Stimulated activated CD4-positive, alpha-beta T cell treated with anti-CD3 and anti-CD28 coated beads, Interleukin-15, amount 100 ng/mL, for 48 hours (primary cell): ENCODE measurements around the gene TPBGL.

Experiments
- DNase-seq, 2 donors: peaks; one replicate each; pipeline ENCODE4 v3.0.0-alpha.2; 2020; ENCODE audit warnings: low read depth in 2 of 2

TPBGL gene

GRCh38 chr11:75212411-75212810, 28.2 kb upstream of the TPBGL start:
- no peak for DNase-seq

DNA sequence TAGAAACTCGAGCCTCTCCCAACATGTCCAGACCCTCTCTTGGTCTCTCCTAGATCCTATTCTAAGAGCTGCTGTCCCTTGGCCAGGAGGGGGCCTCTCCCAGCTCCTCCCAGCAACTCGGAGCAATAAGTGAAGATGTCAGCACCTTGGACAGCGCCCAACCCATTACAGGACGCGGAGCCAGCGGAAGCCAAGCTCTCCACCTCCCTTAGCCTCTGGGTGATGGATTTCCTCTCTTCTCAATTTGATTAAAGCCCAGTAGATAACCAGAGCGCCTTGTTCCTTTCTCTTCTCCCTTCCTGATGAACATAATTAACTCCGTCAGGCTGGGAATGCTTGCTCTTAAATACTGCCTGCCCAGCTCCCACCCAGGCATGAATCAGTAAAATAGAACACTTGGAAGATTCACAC, 26.2 kb upstream of the TPBGL start:
- peak; percentile 64 to 66 for DNase-seq

DNA sequence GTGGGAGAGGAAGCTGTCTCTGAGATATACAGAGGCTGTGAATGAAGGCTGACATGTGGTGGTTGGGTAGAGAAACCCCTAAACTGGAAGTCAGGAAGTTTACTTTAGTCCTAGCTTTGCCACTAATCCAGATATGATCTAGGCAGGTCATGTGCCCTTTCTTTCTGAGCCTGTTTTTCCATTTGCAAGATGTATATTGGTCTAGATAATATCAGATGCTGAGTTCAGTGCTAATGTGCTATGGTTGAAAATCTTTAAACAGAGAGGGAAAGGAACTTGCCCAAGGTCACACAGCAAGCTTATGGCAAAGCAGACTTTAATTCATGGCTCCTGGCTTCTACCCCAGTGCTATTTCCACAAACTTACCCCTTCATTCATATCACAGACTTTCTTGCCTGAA, 25.7 kb upstream of the TPBGL start:
- no peak for DNase-seq

DNA sequence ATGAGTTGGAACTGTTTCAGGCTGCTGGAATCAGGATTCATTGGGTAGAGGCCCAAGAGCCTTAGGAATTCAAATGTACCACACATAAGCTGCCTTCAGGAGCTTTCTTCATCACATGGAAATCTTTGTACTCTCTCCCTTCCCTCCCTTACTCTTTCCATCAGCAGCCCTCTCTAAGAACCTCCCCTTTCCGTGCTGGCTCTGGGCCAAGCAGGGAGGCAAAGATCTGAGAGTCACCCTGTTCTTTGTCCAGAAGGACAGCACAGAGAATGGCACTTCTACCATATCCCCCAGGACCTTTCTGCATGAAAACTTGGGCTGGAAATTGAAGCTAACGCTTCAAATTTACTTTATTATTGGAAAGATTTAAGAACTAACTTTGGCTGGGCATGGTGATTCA, 20.7 kb upstream of the TPBGL start:
- DNase-seq, result no peak

- DNase-seq, result no peak
Observed at GRCh38 chr11:75223954-75224643, 16.5 kb upstream of the TPBGL start.

GRCh38 chr11:75225794-75226193, 14.8 kb upstream of the TPBGL start:
- DNase-seq, result no peak

GRCh38 chr11:75229466-75229865, 11.1 kb upstream of the TPBGL start:
- DNase-seq, result no peak

GRCh38 chr11:75230621-75231020, 10.0 kb upstream of the TPBGL start:
- DNase-seq, result no peak

GRCh38 chr11:75233754-75234172, 6.8 kb upstream of the TPBGL start:
- DNase-seq, result no peak

DNA sequence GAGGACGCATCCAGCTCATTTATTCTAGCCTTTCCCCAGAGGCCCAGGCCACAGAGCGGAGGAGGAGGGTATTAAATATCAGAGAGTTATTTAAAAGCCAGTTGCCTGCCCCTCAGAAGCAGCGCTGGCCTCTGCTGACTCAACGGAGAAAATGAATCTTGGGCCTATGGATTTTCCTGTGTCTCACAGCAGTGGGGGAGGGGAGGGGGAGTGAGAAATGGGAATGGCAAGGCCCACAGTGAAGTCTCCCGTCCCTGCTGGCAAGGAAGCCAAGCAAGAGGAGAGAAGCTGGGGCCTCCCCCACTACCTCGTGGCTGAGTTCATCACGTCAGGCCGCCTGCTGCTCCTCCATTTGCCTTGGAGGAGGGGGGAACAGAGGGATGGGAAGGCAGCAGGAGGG, 4.5 kb upstream of the TPBGL start:
- DNase-seq, result no peak

DNA sequence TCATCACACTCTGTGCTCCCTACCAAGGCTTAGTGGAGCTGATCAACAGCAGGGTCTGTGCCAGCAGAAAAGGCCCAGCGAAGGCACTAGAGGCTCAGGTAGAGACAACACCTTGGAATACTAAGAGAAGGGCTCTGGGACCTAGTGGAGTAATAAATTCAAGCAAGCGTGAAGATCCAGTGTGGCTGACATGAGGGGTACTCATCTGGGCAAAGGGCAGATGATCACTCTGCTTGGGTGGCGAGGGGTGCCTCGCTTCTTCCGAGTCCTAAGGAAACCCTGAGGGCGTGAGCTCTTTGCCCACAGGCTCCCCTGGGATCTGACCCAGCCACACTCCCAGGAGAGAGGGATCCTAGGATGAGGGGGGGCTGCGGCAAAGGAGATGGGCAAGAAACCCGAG, 3.5 kb upstream of the TPBGL start:
- no peak for DNase-seq

DNA sequence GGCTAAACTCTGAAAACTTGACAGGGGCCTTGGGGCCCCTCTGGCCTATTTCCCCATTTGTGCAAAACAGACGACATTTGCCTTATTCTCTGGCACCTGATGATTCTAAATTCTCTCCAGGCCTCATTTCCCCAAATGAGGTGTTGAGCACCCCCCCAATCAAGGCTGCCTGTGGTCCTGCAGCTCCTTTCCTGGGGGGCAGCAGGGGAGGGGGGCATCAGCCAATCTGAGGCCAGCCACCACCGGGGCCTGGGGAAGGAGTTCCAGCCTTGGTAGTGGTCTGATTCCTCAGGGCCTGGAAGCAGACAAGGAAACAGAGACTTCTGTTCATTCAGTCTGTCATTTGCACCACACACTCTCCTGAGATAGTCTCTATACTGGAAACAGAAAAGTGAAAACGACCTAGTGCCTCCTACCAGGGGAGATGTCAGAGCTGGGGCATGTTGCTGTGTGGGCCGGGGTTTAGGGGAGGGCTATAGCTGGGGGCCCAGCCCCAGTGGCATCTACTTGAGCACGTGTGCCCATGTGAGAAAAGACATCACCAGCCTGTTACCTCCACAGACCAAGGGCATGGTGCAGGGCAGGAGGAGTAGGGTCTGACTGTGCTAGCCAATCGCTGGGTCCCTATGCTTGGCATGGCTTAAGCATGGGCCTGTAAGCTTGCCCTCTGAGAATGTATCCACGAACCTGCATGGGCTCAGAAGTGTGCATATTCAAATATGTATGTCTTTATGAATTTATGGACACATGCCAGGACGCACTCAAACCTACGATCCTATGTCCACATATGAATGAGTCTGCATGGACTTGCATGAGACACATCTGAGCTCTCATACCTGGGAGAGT, 1.8 kb upstream of the TPBGL start:
- no peak for DNase-seq

DNA sequence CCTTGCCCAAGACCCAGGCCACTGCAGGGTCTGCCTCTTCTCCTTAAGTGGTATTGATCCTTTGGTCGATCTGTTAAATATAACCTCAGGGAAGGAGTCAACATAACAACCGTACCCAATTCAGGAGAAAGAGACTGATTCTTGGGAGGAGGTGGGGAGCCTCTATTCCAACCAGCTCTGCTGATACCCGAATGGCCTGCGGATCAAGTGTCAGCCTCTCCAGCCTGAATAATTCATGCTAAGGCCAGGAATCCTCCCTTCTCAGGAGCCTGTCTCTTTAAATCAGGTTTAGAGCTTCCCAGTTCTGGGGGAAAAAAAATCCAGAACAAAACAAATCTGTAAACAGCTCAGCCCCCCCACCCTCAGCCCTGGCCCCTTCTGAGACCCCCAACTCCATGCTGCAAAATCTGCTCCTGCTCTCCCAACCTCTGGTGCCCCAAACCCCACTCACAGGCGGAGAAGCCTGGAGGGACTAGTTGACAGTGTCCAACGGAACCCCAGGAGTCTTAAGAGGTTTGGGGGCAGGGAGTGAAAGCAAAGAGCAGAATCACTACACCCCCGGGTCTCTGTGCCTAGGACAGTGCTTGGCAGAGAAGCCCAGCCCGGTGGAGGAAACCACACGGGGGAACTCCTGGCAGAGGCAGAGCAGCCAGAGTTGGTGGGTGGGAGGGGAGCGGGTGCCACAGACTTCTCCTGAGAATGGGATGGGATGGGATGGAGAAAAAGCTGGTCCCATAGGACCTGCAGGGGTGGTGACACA, 863 bp upstream of the TPBGL start:
- no peak for DNase-seq

DNA sequence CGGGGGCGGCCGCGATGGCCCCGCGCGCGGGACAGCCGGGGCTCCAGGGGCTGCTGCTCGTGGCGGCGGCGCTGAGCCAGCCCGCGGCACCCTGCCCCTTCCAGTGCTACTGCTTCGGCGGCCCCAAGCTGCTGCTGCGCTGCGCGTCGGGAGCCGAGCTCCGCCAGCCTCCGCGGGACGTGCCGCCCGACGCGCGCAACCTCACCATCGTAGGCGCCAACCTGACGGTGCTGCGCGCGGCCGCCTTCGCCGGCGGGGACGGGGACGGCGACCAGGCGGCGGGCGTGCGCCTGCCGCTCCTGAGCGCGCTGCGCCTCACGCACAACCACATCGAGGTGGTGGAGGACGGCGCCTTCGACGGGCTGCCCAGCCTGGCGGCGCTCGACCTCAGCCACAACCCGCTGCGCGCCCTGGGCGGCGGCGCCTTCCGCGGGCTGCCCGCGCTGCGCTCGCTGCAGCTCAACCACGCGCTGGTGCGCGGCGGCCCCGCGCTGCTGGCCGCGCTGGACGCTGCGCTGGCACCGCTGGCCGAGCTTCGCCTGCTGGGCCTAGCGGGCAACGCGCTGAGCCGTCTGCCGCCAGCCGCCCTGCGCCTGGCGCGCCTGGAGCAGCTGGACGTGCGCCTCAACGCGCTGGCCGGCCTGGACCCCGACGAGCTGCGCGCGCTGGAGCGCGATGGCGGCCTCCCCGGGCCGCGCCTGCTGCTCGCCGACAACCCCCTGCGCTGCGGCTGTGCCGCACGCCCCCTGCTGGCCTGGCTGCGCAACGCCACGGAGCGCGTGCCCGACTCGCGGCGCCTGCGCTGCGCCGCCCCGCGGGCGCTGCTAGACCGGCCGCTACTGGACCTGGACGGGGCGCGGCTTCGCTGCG, 697 bp downstream of the TPBGL start:
- DNase-seq, result peak; percentile 60 to 84

DNA sequence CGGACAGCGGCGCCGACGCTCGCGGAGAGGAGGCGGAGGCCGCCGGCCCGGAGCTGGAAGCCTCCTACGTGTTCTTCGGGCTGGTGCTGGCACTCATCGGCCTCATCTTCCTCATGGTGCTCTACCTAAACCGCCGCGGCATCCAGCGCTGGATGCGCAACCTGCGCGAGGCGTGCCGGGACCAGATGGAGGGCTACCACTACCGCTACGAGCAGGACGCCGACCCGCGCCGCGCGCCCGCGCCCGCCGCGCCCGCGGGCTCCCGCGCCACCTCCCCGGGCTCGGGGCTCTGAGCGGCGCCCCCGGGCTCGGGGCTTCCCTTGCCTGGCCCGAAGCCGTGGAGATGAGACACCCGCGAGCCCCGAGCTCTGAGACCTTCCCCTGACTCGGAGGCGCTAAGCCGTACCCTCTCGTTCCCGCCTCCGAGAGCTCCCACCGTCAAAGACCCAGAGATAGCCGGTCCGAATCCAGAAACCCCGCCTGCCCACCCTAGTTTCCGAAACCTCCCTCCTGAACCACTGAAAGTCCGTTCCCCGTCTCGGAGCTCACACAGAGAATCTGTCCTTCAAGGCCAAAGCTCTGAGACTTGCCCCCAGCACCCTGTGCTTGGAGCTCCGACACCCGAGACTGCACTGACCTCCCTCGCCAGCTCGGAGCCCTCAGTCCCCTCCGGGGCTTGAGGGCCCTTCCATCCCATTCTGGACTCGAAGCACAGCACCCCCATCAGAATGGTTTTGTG, 1.5 kb downstream of the TPBGL start:
- peak in 1 of 2 donors; percentile 22 for DNase-seq

DNA sequence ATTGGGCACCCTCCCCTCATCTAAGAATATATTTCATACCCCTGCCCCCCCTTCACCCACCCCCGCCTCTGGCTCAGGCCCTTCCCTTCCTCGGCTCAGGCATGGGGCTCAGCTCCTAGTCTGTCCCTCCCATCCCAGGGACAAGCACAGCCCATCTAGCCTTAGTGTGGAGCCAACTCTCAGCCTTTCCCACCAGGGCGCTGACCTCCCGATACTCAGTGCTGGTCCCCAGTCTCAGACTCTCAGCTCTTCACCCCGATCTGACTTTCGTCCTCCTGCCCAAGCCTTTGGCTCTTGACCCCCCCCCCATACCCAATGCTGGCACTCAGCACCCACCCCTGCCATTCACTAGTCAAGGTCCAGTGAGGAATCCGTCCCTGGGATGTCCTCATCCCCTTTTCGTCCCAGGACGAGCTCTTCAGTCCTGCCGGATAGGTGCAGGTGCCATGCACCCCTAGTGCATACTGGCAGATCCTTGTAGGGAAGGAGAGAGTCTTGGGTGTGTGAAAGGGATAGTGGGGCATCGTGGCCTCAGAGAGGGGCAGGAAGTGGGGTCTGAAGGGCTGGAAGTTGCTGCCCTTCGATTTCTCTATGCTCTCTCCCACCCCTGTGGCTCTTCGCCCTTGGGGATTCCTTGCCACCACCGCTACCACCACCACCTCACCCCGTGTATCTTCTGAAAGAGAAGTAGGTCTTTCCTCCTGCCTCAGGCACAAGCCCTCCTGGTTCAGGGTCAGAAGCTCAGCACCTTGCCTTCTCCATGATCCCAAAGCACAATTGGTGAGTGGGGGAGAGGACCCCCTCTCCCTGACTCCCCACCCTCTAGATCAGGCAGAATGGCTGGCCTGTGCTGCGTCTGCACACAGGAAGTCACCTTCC, 2.4 kb downstream of the TPBGL start:
- no peak for DNase-seq

DNA sequence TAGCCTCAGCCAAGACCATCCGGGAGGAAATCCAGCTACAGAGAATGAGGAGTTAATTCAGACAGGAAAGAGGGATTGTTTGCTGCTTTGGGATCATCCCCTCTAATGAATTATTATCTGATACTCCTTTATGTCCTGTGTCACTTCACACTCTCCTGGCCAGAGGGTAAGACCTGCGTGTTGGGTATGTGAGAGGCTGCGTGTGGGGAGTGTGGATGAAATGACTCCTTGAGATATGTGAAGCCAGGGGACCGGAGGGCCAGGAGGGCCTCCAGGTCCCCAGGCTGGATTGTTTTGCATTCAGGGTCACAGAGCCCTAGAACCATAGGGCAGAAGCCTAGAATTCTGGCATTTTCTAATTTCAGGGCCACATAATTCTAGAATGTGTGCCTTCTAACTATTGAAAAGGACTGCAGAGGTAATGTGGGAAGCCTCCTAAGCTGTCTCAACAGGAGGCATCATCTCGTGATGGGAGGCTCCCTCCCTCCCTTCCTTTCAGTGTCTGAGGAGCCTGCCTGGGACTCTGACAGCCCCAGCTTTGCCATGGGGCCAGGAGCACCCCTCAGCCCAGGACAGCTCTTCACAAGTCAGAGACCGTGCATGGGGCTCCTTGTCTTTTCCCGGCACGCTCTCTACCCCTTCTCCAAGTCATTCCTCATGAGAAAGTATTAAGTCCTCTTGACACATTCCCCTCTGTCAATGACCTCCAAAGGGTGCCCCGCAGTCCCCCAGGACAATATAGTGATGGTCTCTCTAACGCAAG, 3.7 kb downstream of the TPBGL start:
- DNase-seq, result no peak

GRCh38 chr11:75245356-75246005, 4.9 kb downstream of the TPBGL start:
- DNase-seq, result no peak
